ENCODE measurements around the gene GPR62. TPM values are rescaled to one million over a fixed set of nuclear protein-coding genes. Genes with fewer than 3 reads are reported as not detected.
"Not testable (repeated sequence)": the region's sequence is repeated elsewhere in the genome, so short reads cannot be mapped to it uniquely, and the experiment has no call there.

Gene GPR62
- total RNA-seq, 2 donors from 2014 or later = not detected

GRCh38 chr3:51927061-51927977 is 27.9 kb upstream of the GPR62 start:
- Histone ChIP-seq H3K27ac (no peak overlapping the region), H3K36me3 (replicated peaks in 1 of 2; ENCODE audit: insufficient read depth in 1 of 2, low read depth in 2 of 2) (no peaks in the 10 kb centered on the region), H3K27me3 (no peaks in the 10 kb centered on the region), H3K4me3 (no peak overlapping the region), H3K4me1 (no peaks in the 10 kb centered on the region), H3K9me3 (no peaks in the 10 kb centered on the region)
- DNase-seq (no peak), ATAC-seq (no peak)
- intact Hi-C loops (cut with DNase I) = no loop called here
- whole genome bisulfite sequencing, 2 donors = 73 to 78% methylated on average over 5 of the region's 5 CpGs
- TF ChIP-seq POLR2A (IDR thresholded peaks at IDR 0.05) = no peak
- no peak for TF ChIP-seq CTCF (IDR thresholded peaks at IDR 0.05)

GRCh38 chr3:51928438-51928837 is 26.7 kb upstream of the GPR62 start:
- Histone ChIP-seq H3K27me3 (no peaks in the 10 kb centered on the region), H3K9me3 (no peaks in the 10 kb centered on the region), H3K4me1 (no peaks in the 10 kb centered on the region), H3K27ac (no peak overlapping the region), H3K36me3 (replicated peaks in 1 of 2; ENCODE audit: insufficient read depth in 1 of 2, low read depth in 2 of 2) (peaks cover 0 to 2% of the 10 kb centered on the region in 2 donors), H3K4me3 (no peak overlapping the region)
- intact Hi-C loops (cut with DNase I) = no loop called here
- DNase-seq (no peak), ATAC-seq (no peak)
- TF ChIP-seq POLR2A (IDR thresholded peaks at IDR 0.05) (no peak), CTCF (IDR thresholded peaks at IDR 0.05) (no peak)
- 89 to 93% methylated on average over 7 of the region's 7 CpGs for WGBS, 2 donors

GRCh38 chr3:51928981-51929380 is 26.2 kb upstream of the GPR62 start:
- WGBS, 2 donors = 74 to 100% methylated on average over 1 to 3 of the region's 3 CpGs
- H3K36me3 ChIP-seq (replicated peaks in 1 of 2; ENCODE audit: insufficient read depth in 1 of 2, low read depth in 2 of 2); H3K4me3 ChIP-seq; intact Hi-C loops (cut with DNase I); DNase-seq; H3K9me3 ChIP-seq; H3K4me1 ChIP-seq; H3K27ac ChIP-seq; ATAC-seq; H3K27me3 ChIP-seq: not testable (repeated sequence)

GRCh38 chr3:51929420-51930003 is 25.7 kb upstream of the GPR62 start:
- H3K4me3 ChIP-seq = no peak overlapping the region
- 65 to 68% methylated on average over 5 of the region's 5 CpGs for WGBS, 2 donors
- ATAC-seq (no peak), DNase-seq (no peak)
- no peaks in the 10 kb centered on the region for H3K9me3 ChIP-seq
- H3K36me3 ChIP-seq (replicated peaks in 1 of 2; ENCODE audit: insufficient read depth in 1 of 2, low read depth in 2 of 2) = peaks cover 0 to 7% of the 10 kb centered on the region in 2 donors
- no peaks in the 10 kb centered on the region for H3K4me1 ChIP-seq
- TF ChIP-seq POLR2A (IDR thresholded peaks at IDR 0.05) (no peak), CTCF (IDR thresholded peaks at IDR 0.05) (no peak)
- H3K27me3 ChIP-seq = no peaks in the 10 kb centered on the region
- H3K27ac ChIP-seq = no peak overlapping the region
- intact Hi-C loops (cut with DNase I) = no loop called here

GRCh38 chr3:51930439-51930838 is 24.7 kb upstream of the GPR62 start:
- H3K36me3 ChIP-seq (replicated peaks in 1 of 2; ENCODE audit: insufficient read depth in 1 of 2, low read depth in 2 of 2) = peaks cover under 1 to 15% of the 10 kb centered on the region in 2 donors
- ATAC-seq (no peak), DNase-seq (no peak)
- no peak overlapping the region for H3K4me3 ChIP-seq
- 100% methylated on average over 1 of the region's 1 CpG; no CpG with 5 or more reads in 1 of the 2 donors for WGBS, 2 donors
- intact Hi-C loops (cut with DNase I) = no loop called here
- no peak overlapping the region for H3K27ac ChIP-seq
- no peaks in the 10 kb centered on the region for H3K9me3 ChIP-seq
- H3K27me3 ChIP-seq = no peaks in the 10 kb centered on the region
- TF ChIP-seq POLR2A (IDR thresholded peaks at IDR 0.05) = no peak
- no peak for TF ChIP-seq CTCF (IDR thresholded peaks at IDR 0.05)
- H3K4me1 ChIP-seq = no peaks in the 10 kb centered on the region
